HG03103 (cell line): ENCODE data around the gene EML4.

ENCODE experiments used
- ATAC-seq: cut with Tn5 transposase; IDR thresholded peaks from one replicate; pipeline ENCODE4 v1.9.1; 2021; ENCODE audit warnings: low read depth; ENCODE audit not compliant: unreplicated experiment

EML4 gene

DNA sequence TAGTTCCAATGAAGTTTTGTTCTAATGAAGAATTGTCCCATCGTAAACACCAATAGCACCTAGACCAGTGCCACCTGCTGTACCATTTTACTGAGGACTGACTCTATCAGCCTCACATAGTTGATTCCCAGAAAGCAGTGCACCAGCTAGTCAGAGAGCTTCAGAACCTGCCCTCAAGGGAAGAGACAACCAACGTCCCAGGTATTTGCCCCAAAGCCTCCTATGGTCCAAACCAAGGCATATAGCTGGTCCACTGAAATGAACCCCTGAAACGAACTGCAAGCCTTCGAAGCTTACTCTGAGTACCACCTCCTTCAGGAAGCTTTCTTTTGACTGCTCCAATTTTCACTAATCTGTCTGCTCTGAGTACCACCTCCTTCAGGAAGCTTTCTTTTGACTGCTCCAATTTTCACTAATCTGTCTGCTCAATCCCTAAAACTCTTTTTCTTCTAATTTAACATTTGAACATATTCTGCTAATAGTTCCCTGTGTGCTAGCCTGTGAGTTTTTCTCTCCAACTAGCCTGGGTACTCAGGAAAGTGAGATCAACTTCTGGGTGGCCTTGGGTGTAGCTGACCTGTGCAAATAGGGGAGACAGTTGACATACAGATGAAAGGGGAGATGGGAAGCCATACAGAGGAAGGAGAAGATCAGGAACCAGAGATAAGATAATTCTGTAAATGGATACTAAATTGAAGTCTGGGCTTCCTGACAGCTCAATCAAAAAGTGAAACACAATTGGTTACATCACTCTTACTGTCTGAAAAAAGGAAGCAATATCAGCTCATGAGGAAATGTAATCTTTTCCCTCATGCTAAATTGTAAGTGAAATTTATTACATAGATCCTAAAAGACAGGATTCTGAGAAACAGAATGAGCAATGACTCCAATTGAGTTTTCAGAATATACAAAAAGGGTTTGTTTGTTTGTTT lies 33.5 kb upstream of the EML4 start:
- no peak for ATAC-seq

DNA sequence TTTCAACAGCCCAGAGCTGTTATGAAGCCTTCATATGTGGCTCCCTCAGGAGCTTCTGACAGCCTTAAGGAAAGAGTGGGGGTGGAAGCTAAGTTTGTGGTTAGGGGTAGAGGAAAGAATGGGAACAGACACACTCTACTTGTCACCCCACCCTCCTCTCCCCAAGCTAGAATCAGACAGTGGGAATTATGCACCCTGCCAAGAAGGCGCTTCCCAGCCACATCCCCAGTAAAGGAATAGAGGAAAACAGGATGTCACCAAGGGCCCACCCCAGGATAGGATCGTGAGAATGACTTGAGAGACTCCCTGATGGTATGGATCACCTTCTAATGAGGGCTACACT lies 32.4 kb upstream of the EML4 start:
- no peak for ATAC-seq

DNA sequence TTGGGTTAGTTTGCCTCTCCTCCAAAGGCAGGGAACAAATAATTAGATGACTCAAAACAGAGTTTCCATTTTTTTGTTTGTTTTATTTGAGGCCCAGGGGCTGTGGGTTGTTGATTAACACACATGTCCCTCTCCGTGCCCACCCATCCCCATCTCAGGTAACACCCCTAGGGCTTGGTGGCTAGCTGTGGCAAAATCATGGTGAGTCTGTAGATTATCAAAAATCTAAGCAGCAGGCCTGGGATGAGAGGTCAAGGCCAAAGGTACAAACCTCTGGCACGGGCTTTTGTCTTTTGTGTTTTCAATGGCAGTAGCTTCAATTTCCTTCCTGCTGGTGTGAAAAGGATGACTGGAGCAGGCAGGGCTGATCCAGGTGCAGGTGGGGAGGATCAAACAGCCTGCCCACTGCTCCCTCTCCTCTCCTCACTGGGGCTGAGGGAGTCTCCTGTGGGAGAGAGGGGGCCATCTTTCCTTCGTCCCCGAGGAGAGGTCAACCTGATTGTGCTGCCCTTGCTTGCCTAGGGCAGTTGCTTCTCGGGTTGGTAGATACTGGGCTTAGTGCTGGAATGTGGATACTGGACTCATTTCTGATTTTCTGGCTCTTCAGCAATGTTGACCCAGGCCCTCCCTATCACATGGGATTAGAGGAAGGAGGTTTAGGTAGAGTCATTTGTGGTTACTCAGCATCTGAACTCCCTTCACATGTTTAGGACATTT lies 31.9 kb upstream of the EML4 start:
- ATAC-seq: no peak

DNA sequence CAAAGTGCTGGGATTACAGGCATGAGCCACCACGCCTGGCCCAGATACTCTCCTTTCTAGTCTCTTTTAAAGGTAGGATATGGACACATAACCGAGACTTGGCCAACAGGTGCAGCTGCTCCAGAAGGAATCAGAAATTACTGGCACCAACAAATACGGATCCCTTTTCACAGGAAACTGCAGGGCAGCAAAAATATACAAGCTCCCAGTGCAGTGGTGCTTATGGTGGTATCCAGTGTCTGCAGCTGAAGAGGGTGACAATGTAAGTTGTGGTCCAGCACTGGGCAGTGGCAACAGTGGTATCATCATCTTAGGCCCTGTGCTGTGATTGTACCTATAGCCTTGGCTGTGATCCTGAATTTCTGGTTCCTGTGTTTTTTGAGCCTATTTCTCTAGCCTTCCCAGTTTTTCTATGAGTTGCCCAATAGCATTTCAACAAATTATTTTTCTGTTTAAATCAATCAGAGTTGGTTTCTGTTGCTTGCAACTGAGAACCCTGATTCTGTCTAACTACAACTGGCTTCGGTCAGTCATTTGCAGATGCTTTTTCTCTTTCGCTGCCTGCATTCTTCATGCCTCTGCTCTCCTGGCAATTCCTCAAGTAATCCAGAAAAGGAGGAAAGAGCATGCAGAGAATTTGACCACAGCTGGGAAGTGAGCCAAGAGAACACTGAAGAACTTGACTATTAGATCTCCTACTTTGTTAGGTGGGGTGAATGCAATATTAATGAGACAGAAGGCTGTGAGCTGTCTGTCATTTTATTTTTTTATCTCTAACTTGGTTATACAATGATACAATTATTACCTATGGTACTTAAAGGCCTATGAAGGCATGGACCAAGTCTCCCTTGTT lies 30.8 kb upstream of the EML4 start:
- no peak for ATAC-seq

DNA sequence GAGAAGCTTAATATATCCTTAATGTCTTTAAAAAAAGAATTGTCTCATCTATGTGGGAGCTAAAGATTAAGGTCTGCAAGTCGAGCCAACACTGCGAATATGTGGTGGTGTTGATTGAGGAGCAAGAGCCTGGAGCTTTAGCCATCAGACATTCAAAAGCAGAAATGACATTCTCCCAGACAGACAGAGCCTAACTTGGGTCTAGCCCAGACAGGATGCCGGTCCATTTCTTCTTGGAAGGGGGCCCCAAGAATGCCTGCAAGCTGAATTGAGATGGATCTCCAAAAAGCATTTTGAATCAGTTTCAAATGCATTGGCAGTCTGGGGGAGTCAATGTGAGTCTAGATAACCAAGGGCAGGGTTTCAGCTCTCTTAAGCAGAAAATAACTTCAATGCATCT lies 30.1 kb upstream of the EML4 start:
- ATAC-seq: no peak

DNA sequence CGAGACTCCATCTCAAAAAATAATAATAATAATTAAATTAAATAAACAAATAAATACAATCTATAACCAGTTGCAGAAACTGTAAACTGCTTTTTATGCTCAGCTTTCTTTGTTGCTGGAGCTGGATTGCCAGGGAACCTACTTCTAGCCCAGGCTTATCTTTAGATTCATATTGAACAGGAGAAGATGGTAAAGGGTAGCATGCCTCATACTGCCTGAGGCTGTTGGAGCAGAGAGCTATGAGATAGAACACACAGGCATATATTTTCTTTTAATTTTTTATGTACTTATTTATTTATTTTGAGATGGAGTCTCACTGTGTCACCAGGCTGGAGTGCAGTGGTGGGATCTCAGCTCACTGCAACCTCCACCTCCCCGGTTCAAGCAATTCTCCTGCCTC lies 28.7 kb upstream of the EML4 start:
- no peak for ATAC-seq

DNA sequence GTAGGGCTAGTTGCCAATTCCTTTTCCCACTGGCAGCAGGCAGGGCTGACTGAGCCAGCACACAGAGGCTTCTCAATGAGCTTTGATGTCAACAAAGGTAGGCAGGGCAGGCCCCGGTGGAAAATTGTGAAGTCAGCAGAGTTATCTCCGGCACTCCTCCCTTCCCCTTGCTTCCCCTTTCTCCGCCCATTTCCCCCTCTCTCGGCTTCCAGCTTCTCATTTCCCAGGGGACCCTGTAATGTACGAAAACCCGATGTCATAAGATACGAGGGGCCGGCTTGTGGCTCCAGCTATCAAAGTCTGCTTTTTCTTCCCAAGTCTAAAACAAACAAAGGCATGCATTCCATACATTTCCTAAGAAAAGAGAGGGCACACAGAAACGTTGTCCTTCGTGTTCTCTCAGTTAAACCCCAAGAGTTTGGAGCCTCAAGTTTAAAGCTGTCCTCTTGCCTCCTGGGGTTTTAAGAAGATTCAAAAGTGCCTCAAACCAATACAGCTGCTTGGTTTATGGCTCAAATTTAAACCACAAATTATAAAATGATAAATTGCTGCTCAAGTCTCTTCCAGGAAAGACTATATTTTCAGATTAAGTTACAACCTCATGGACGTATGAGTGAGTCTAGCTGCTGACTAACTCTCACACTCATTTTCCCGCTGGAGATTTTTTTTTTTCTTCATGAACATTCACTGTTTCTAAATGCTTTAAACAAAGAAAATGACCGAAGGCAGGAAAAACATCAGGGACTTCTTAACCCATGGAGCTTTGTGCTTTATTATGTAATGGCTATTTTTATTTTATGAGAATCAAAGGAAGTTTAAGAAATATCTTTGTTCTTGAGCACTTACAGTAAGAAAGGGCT lies 27.2 kb upstream of the EML4 start:
- no peak for ATAC-seq

DNA sequence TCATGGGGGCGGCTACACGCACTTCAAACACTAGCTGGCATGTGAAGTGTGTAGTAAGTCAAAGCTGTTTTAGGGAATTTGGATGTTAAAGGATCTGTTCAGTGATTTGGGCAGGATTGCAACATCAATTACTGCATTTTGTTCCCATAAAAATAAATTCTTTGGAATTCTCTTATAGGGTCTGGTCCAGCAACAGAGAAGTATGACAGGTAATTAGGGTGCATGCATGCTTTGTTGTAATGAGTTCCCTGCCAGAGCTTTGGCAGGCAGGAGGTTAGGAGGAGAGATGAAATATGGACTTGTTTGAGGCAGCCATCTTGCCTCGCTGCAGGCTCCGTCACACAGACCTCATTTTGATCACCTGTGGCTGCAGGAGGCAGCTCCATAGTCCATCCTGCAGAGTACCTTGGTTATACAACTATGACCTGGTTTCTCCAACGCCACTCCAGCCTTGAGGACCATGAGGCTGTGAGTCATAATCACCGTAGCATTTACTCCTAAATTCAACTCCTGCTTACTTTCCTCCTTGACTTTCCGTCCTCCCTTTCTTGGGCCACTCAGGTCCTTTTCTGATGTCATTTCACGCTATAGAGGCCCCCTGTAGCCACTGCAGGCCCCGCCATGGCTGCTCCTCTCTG lies 26.5 kb upstream of the EML4 start:
- no peak for ATAC-seq

DNA sequence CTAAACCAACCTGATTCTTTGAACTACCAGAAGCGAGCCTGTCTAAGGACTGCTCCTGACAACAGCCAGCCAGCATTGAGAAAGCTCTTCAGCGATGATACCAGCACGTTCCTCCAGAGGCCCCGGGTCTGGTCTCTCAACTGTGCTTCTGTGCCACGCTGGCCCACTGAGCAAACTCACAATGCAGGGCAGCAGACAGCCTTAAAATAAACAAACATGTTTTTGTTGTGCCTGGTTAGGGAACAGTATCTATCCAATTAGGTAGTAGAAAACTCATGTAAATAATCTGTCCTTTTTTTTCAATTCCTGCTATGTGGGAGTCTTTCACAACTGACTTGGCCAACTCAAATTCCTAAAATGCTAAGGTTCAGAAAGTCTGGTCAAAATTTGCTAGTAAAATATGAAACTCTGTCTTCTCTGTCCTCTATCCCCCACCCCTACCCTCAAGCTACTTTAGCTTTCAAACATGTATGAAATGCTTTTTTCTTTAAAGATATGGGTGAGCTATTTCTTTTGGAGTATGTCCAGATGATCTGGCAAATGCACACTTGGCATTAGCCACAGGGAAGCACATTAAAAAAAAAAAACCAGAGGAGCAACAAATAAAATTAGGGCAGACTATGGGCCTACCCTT lies 21.4 kb upstream of the EML4 start:
- ATAC-seq: no peak

DNA sequence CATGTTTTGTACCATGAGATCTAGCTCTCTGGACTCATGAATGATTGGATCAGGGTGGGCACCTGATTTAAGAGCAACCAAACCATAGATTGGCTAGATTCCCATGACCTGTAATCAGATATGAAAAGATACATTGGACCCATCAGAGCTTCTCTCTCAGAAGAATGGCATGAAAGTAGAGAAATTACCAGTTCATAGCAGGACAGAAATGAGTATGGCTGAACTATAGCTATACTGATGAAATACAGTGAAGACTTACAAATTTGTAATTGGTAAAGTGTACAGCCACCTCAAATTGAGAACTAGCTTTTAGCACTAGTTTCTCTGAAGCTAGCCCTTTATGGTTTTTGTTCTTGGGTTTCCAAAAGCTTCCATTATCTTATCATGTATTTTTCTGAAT lies 19.0 kb upstream of the EML4 start:
- no peak for ATAC-seq

DNA sequence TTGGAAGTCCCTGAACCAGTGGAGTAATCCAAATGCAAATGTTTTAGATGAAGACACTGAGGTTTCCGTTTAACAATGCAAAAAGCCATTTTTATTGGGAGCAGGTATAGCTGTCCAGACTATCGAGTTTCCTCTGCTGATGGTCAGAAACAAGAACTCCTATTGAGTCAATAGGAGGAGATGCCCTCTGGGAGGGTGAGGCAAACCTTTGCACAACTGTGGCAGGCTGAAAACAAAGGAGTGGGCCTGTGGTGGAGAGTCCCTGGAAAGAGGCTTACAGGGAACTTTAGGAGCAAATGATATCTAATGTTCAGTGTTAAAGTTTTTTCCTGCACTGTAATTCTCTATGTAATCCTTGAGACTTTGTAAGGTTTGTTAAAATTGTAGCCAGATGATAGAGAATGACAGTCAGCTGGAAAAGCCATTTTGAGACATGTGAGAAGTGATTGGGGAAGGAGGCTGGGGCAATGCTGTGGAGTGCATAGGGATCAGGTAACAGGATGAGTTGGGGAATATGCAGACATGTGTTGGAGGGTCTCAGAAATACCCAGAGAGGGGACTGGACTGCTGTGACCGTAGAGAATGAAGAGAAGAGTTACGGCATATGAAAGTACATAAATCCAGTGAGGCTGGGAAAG lies 15.1 kb upstream of the EML4 start:
- no peak for ATAC-seq

DNA sequence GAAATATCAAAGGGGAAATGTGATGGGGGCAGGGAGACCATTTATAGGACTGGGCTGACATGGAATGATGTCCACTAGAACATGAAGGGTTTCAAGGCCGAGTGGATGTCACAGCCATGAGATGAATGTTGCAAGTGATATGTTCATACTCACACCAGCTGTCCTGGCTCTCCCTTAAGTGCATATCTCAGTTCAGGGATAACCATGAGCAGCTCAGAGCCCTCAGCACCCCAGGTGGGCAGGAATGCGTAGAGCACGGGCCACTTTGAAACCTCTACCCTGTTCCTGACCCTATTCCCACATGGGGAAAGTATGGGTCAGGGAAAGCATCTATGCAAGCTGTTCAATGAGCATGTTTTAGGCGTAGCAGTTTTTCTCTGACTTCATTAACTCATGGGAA lies 12.4 kb upstream of the EML4 start:
- ATAC-seq: no peak

DNA sequence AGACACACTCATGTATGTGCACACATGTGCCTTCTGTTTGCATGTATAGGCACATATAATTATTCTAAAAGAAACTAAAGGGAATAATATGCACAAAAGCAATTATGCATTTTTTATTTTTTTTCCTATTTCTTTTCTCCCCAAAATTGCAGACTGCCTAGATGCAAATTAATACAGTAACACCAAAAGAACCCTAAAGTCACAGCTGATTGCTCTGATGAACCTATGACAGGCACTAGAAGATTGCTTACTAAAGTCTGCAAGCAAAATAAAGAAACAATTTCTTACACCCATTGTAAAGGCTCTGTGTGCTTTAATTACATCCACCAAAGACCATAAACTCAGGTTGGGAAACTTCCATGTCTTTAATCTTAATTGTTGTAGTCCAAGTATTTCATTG lies 7.7 kb upstream of the EML4 start:
- ATAC-seq: no peak

DNA sequence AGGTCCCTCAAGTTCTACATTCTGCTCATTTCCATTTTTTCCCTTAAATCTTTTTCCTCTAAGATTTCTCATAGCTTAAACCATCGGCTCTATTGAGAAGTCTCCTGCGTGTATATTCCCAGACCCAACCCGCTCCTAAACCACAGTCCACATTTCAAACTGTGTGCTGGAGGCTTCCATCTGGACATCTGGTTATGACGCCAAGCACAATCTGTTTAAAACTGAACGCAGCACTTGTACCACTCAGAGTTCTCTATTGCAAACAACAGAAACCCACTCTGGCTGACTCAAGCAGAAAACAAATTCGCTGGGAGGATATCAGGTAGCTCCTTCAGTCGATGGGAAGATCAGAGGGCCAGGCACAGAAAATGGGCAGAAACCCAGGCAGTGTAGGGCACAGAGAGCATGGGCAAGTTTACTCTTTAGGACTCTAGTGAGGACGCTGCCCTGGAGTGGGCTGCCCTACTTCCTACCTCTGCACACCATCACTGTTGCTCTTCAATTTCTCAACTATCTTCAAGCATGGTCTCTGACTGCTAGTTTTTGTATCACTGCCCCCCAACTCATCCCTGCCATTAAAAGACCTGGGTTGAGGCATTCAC lies 5.6 kb upstream of the EML4 start:
- no peak for ATAC-seq

DNA sequence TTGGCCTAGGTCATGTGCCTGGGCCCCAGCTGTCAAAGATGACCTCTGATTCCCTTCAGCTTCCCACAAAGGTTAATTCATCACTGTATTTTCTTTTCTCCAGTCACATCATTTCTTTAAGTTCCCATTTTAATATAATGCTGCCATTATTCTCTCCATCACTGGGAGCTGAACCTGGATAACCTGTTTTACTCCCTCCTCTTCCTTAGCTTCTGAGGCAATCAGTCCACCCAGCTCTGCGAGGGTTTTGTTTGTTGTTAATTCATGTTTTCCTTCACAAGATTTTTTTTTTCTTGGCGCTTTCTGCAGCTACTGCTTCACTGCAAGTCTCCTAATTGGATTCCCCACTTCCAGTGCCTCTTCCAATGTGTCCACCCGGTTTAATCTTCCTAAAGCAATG lies 5.1 kb upstream of the EML4 start:
- ATAC-seq: no peak

DNA sequence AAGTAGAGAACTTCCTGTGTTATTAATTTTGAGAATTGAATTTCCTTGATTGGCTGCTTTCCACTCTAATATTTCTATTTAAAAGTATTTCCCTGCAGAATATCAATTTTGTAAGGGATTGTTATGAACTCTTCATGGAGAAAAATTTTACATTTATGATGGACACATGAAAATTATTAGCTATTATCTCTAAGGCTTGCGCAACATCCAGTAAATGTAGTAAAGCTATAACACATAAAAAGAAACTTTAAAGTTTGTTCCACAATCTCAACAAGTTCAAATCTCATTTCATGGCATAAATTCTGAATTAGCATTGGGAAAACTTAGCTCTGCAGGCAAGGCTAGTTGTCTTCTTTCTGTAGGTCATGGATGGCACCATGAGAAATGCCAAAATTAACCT lies 4.2 kb upstream of the EML4 start:
- ATAC-seq: no peak

DNA sequence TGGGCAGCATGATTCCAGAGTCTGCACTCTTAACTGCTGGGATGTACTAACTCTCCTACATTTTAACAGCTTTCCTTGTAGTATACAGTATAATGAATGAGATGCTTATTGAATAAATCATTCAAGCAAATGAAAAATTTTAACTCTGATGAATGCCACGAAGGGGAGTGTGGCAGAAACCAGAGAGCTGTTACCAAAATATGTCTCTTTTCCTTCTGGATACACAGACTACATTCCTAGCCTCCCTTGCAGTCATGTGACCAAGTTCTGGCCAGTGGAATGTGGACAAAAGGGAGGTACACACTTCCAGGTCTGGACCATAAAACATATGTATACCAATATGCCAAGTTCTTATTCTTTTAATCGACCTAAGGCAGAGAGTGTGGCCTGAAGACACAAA lies 1.7 kb upstream of the EML4 start:
- ATAC-seq: no peak

DNA sequence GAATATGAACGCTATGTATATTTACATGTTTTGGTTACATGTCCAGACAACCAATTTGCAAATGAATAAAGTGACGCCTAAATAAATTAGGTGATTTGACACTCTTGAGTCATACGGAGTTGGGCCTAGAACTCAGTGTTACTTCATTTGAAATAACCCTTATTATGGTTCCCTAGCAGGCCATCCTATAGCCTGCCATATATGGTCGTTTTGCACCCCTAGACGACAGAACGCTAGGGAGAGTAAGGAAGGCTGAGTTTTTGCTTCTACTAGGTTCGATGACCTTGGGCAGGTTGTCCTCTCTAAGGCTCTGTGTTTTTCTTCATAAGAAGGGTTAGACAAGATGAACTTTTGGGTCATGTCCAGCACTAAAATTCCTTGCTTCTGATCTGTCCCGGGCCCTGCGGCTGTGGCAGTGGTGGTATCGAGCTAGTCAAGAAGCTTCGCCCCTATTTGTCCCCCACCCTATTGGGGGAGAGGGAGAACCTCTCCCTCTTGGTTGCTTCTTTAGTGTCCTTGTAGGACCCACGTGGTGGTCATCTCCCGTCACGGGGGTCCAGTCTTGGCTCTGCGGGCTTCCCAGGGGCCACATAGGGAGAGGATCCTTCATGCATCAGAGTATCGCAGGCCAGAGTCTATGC lies 574 bp upstream of the EML4 start:
- no peak for ATAC-seq
